ENCODE results near the gene ZDHHC13.

GRCh38 chr11:19161651-19162050 is 44.7 kb downstream of the ZDHHC13 start:
- TF ChIP-seq CTCF (IDR thresholded peaks at IDR 0.05) (no peak), ZFX (IDR thresholded peaks at IDR 0.05; ENCODE audit: borderline replicate concordance) (no peak)
